SK-N-MC (cell line): ENCODE data around the gene PCSK5.

Experiments used
- EZH2 ChIP-seq: fragments of 200-600 bp; sonication (generic); IDR thresholded peaks from one replicate; pipeline ENCODE4 v1.6.1; 2017; ENCODE audit warnings: antibody characterized with exemption
- FOXP2 ChIP-seq: optimal IDR thresholded peaks from 2 replicates; pipeline ENCODE3; 2011; ENCODE audit warnings: mild to moderate bottlenecking, moderate library complexity; ENCODE audit not compliant: insufficient read depth; ENCODE audit errors: extremely low read length, control extremely low read depth
- POLR2AphosphoS5 ChIP-seq: IDR thresholded peaks from 2 replicates; pipeline ENCODE4 v1.6.1; 2012; ENCODE audit warnings: mild to moderate bottlenecking, low read depth, low read length, borderline replicate concordance

DNA sequence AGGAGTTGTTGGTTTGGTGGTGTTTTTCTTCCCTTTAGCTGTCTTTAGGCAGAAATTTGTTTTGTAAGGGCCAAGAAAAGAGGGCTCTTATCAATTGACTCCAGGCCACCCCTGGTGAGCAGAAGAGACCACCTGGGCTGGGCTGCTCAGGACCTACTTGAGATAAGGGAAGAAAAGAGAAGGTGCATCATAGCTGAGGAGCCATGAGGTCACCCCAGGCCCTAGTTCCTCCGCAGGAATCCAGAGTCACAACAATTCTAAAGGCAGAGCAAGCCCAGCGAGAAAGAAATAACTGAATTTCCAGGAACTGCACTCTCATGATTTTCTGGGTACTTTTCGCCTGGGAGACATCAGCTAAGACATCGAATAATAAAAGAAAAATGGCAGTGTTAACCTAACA is 468.9 kb downstream of the PCSK5 start:
- TF ChIP-seq POLR2AphosphoS5, result no peak
- no peak for TF ChIP-seq EZH2
- TF ChIP-seq FOXP2, result no peak
